Measurements from ENCODE around the gene MOV10.

The MOV10 gene

GRCh38 chr1:112643080-112643479 lies 31.4 kb upstream of the MOV10 start:
- no peak overlapping the region for H3K4me3 Mint-ChIP-seq
- no peaks in the 10 kb centered on the region for H3K9me3 Mint-ChIP-seq
- intact Hi-C loops (cut with micrococcal nuclease) = no loop called here
- no peak overlapping the region for H3K27ac Mint-ChIP-seq
- H3K27me3 Mint-ChIP-seq = no peaks in the 10 kb centered on the region
- peaks cover 44% of the 10 kb centered on the region for H3K36me3 Mint-ChIP-seq (ENCODE audit: low read depth)
- H3K4me1 Mint-ChIP-seq (ENCODE audit: low read depth) = peaks cover 12% of the 10 kb centered on the region

GRCh38 chr1:112646225-112646624 lies 28.2 kb upstream of the MOV10 start:
- Mint-ChIP-seq H3K4me1 (ENCODE audit: low read depth) (peaks cover 6% of the 10 kb centered on the region), H3K27me3 (no peaks in the 10 kb centered on the region), H3K27ac (no peak overlapping the region), H3K4me3 (no peak overlapping the region), H3K9me3 (no peaks in the 10 kb centered on the region), H3K36me3 (ENCODE audit: low read depth) (peaks cover 73% of the 10 kb centered on the region)
- intact Hi-C loops (cut with micrococcal nuclease) = no loop called here

GRCh38 chr1:112651205-112651604 lies 23.3 kb upstream of the MOV10 start:
- intact Hi-C loops (cut with micrococcal nuclease) = no loop called here
- no peak overlapping the region for H3K4me3 Mint-ChIP-seq
- no peaks in the 10 kb centered on the region for H3K4me1 Mint-ChIP-seq (ENCODE audit: low read depth)
- H3K27me3 Mint-ChIP-seq = no peaks in the 10 kb centered on the region
- H3K9me3 Mint-ChIP-seq = no peaks in the 10 kb centered on the region
- peaks cover 79% of the 10 kb centered on the region for H3K36me3 Mint-ChIP-seq (ENCODE audit: low read depth)
- no peak overlapping the region for H3K27ac Mint-ChIP-seq

GRCh38 chr1:112665857-112666256 lies 8.6 kb upstream of the MOV10 start:
- intact Hi-C loops (cut with micrococcal nuclease) = no loop called here
- H3K4me3 Mint-ChIP-seq = no peak overlapping the region
- H3K36me3 Mint-ChIP-seq (ENCODE audit: low read depth) = peaks cover 97% of the 10 kb centered on the region
- no peaks in the 10 kb centered on the region for H3K9me3 Mint-ChIP-seq
- no peaks in the 10 kb centered on the region for H3K27me3 Mint-ChIP-seq
- H3K4me1 Mint-ChIP-seq (ENCODE audit: low read depth) = no peaks in the 10 kb centered on the region
- H3K27ac Mint-ChIP-seq = no peak overlapping the region

GRCh38 chr1:112666946-112667345 lies 7.5 kb upstream of the MOV10 start:
- Mint-ChIP-seq H3K4me3 (no peak overlapping the region), H3K4me1 (ENCODE audit: low read depth) (no peaks in the 10 kb centered on the region)

GRCh38 chr1:112672009-112672408 lies 2.5 kb upstream of the MOV10 start:
- H3K36me3 Mint-ChIP-seq (ENCODE audit: low read depth) = peaks cover 71% of the 10 kb centered on the region
- H3K4me1 Mint-ChIP-seq (ENCODE audit: low read depth) = peaks cover 34% of the 10 kb centered on the region
- intact Hi-C loops (cut with micrococcal nuclease) = loop anchor here (5.0 kb wide), 1 partner anchor 45 kb away; no protein-coding TSS in a partner anchor
- H3K4me3 Mint-ChIP-seq = no peak overlapping the region
- no peak overlapping the region for H3K27ac Mint-ChIP-seq
- no peaks in the 10 kb centered on the region for H3K9me3 Mint-ChIP-seq
- H3K27me3 Mint-ChIP-seq = peaks cover 9% of the 10 kb centered on the region

More at GRCh38 chr1:112666946-112667345, 7.5 kb upstream of the MOV10 start:
- no peak overlapping the region for H3K27ac Mint-ChIP-seq
- H3K9me3 Mint-ChIP-seq = no peaks in the 10 kb centered on the region
- H3K27me3 Mint-ChIP-seq = no peaks in the 10 kb centered on the region
- H3K36me3 Mint-ChIP-seq (ENCODE audit: low read depth) = peaks cover 97% of the 10 kb centered on the region
- intact Hi-C loops (cut with micrococcal nuclease) = no loop called here

GRCh38 chr1:112672842-112673241 lies 1.6 kb upstream of the MOV10 start:
- H3K36me3 Mint-ChIP-seq (ENCODE audit: low read depth) = peaks cover 62% of the 10 kb centered on the region
- H3K9me3 Mint-ChIP-seq = no peaks in the 10 kb centered on the region
- H3K27ac Mint-ChIP-seq = no peak overlapping the region
- intact Hi-C loops (cut with micrococcal nuclease) = loop anchor here (5.0 kb wide), 1 partner anchor 46 kb away; no protein-coding TSS in a partner anchor
- H3K4me1 Mint-ChIP-seq (ENCODE audit: low read depth) = peaks cover 34% of the 10 kb centered on the region
- H3K4me3 Mint-ChIP-seq = no peak overlapping the region
- H3K27me3 Mint-ChIP-seq = peaks cover 9% of the 10 kb centered on the region

GRCh38 chr1:112673592-112674439 lies 643 bp upstream of the MOV10 start:
- H3K9me3 Mint-ChIP-seq = no peaks in the 10 kb centered on the region
- intact Hi-C loops (cut with micrococcal nuclease) = loop anchor here (2.0 to 5.0 kb wide), 2 partner anchors 31 to 47 kb away; no protein-coding TSS in a partner anchor
- H3K36me3 Mint-ChIP-seq (ENCODE audit: low read depth) = peaks cover 53% of the 10 kb centered on the region
- peaks cover 9% of the 10 kb centered on the region for H3K27me3 Mint-ChIP-seq
- H3K27ac Mint-ChIP-seq = peak overlapping the region; percentile 100
- peak overlapping the region; percentile 100 for H3K4me3 Mint-ChIP-seq
- H3K4me1 Mint-ChIP-seq (ENCODE audit: low read depth) = peaks cover 34% of the 10 kb centered on the region

- intact Hi-C loops (cut with micrococcal nuclease) = loop anchor here (2.0 to 5.0 kb wide), 2 partner anchors 30 to 48 kb away; no protein-coding TSS in a partner anchor
- H3K4me1 Mint-ChIP-seq (ENCODE audit: low read depth) = peaks cover 34% of the 10 kb centered on the region
- H3K27ac Mint-ChIP-seq = peak overlapping the region; percentile 100
- no peaks in the 10 kb centered on the region for H3K9me3 Mint-ChIP-seq
- peak overlapping the region; percentile 100 for H3K4me3 Mint-ChIP-seq
- H3K36me3 Mint-ChIP-seq (ENCODE audit: low read depth) = peaks cover 39% of the 10 kb centered on the region
- peaks cover 9% of the 10 kb centered on the region for H3K27me3 Mint-ChIP-seq
Observed at GRCh38 chr1:112674986-112675727, 698 bp downstream of the MOV10 start.

GRCh38 chr1:112675728-112676381 lies 1.4 kb downstream of the MOV10 start:
- intact Hi-C loops (cut with micrococcal nuclease) = loop anchor here (2.0 kb wide), 1 partner anchor 29 kb away; no protein-coding TSS in a partner anchor

GRCh38 chr1:112676543-112676942 lies 2.1 kb downstream of the MOV10 start:
- Mint-ChIP-seq H3K9me3 (no peaks in the 10 kb centered on the region), H3K27ac (no peak overlapping the region), H3K4me3 (no peak overlapping the region), H3K36me3 (ENCODE audit: low read depth) (peaks cover 25% of the 10 kb centered on the region), H3K4me1 (ENCODE audit: low read depth) (peaks cover 34% of the 10 kb centered on the region), H3K27me3 (peaks cover 9% of the 10 kb centered on the region)
- intact Hi-C loops (cut with micrococcal nuclease) = no loop called here

More at GRCh38 chr1:112675728-112676381, 1.4 kb downstream of the MOV10 start:
- H3K9me3 Mint-ChIP-seq = no peaks in the 10 kb centered on the region
- H3K27me3 Mint-ChIP-seq = peaks cover 9% of the 10 kb centered on the region
- H3K4me1 Mint-ChIP-seq (ENCODE audit: low read depth) = peaks cover 34% of the 10 kb centered on the region
- H3K27ac Mint-ChIP-seq = peak overlapping the region; percentile 100
- peaks cover 32% of the 10 kb centered on the region for H3K36me3 Mint-ChIP-seq (ENCODE audit: low read depth)
- peak overlapping the region; percentile 100 for H3K4me3 Mint-ChIP-seq

GRCh38 chr1:112677501-112677900 lies 3.0 kb downstream of the MOV10 start:
- H3K27ac Mint-ChIP-seq = no peak overlapping the region
- H3K4me3 Mint-ChIP-seq = no peak overlapping the region
- intact Hi-C loops (cut with micrococcal nuclease) = no loop called here
- peaks cover 16% of the 10 kb centered on the region for H3K36me3 Mint-ChIP-seq (ENCODE audit: low read depth)
- peaks cover 9% of the 10 kb centered on the region for H3K27me3 Mint-ChIP-seq
- H3K9me3 Mint-ChIP-seq = no peaks in the 10 kb centered on the region
- peaks cover 34% of the 10 kb centered on the region for H3K4me1 Mint-ChIP-seq (ENCODE audit: low read depth)

- no peak overlapping the region for H3K27ac Mint-ChIP-seq
- intact Hi-C loops (cut with micrococcal nuclease) = no loop called here
- no peaks in the 10 kb centered on the region for H3K9me3 Mint-ChIP-seq
- peaks cover 27% of the 10 kb centered on the region for H3K4me1 Mint-ChIP-seq (ENCODE audit: low read depth)
- no peak overlapping the region for H3K4me3 Mint-ChIP-seq
- peaks cover 8% of the 10 kb centered on the region for H3K36me3 Mint-ChIP-seq (ENCODE audit: low read depth)
- peaks cover 9% of the 10 kb centered on the region for H3K27me3 Mint-ChIP-seq
Observed at GRCh38 chr1:112678605-112679004, 4.1 kb downstream of the MOV10 start.
